Ovary (tissue), 9 donors: ENCODE measurements around the gene ENO1. TPM values are rescaled to one million over a fixed set of nuclear protein-coding genes. Genes with fewer than 3 reads are reported as not detected.

Experiments used
- DNase-seq, 5 donors: peaks; one replicate each; pipeline ENCODE4 v3.0.0-alpha.2; 2019 to 2020
- H3K27ac ChIP-seq, 2 donors: fragments of 200-600 bp; one replicate each; pipeline versions ENCODE4 v1.5.1 to v1.8.0; 2019 to 2022
- H3K27me3 ChIP-seq: fragments of 200-600 bp; one replicate; pipeline ENCODE4 v1.8.0; 2022
- H3K36me3 ChIP-seq: fragments of 200-600 bp; sonication (generic); one replicate; pipeline ENCODE4 v1.5.1; 2019
- H3K4me1 ChIP-seq: one replicate; pipeline ENCODE4 v1.8.1; 2013; ENCODE audit warnings: mild to moderate bottlenecking, moderate library complexity; ENCODE audit not compliant: insufficient read depth
- H3K4me3 ChIP-seq: fragments of 200-600 bp; sonication (generic); one replicate; pipeline ENCODE4 v1.5.1; 2017
- H3K9me3 ChIP-seq, 2 donors: fragments of 200-600 bp in 1 of 2; sonication (generic) in 1 of 2; one replicate each; pipeline versions ENCODE4 v1.5.1 to v1.8.1; 2013 to 2019; ENCODE audit warnings: mild to moderate bottlenecking in 1 of 2, moderate library complexity in 1 of 2
- EP300 ChIP-seq: sonication (generic); formaldehyde crosslinking; IDR thresholded peaks from one replicate; pipeline ENCODE4 v1.6.1; 2017; ENCODE audit warnings: antibody characterized with exemption
- POLR2A ChIP-seq: fragments of 450-650 bp; IDR thresholded peaks from one replicate; pipeline ENCODE4 v1.6.1; 2017; ENCODE audit warnings: antibody characterized with exemption, mild to moderate bottlenecking, moderate library complexity
- WGBS, 3 donors: extraction: QIAGEN DNeasy Blood & Tissue Kit in 1 of 3; methylation state at CpG; one replicate each; pipeline versions ENCODE4 v1.1.5 to v1.1.7; 2013 to 2017; 5-methylcytosine and 5-hydroxymethylcytosine counted together
- intact Hi-C, 4 donors: fragments of 100-400 bp; cut with DNase I; formaldehyde crosslinking; loops; one replicate each; pipeline versions ENCODE4 v1.11.0 to v1.15.1; 2022 to 2023
- polyA plus RNA-seq, 2 donors: library from polyadenylated mRNA; stranded (reverse); fragments of 200-250 nt in 1 of 2; fragments of 350-450 nt in 1 of 2; fragmentation: Illumina TruSeq in 1 of 2; extraction: RNeasy Lipid Tissue Mini Kit (QIAGEN cat#74804) in 1 of 2; gene quantifications; one replicate each; pipeline ENCODE4 v1.2.3, GENCODE V29; 2013 to 2014
- total RNA-seq, 7 donors: library from RNA; depleted of rRNA in 2 of 7; stranded (reverse); fragments of >200 nt in 2 of 7; fragmentation: NEBNext Ultra II Directional in 3 of 7; extraction: Animal tissue kit (Norgen Biotek cat#: 25700) in 3 of 7; gene quantifications; one replicate each; pipeline versions ENCODE4 v1.1.0 to v1.2.4, GENCODE V29; 2016 to 2023
- TF ChIP-seq, protein P1 (sequence below), 3 donors: fragments of 450-650 bp in 2 of 3; fragments of 200-600 bp in 1 of 3; IDR thresholded peaks; one replicate each; pipeline versions ENCODE4 v1.5.1 to v1.8.0; 2016 to 2022; ENCODE audit warnings: antibody characterized with exemption in 3 of 3, mild to moderate bottlenecking in 1 of 3
- donor health status: DM: no; HTN: no; CAD: no; lungs with moderate emphysema.
- donor health status: DM: no; HTN: no; CAD: no.
- donor health status: Bipolar disorder and iron deficiency.
- donor health status: DM: yes; HTN: yes; CAD: no.
- donor health status: DM: no; HTN: no; CAD: no.
- donor health status: DM: yes; HTN: yes; CAD: no.

The ENO1 gene
- total and polyA plus RNA-seq, 9 donors, result 158 to 569 (median 404) TPM

DNA sequence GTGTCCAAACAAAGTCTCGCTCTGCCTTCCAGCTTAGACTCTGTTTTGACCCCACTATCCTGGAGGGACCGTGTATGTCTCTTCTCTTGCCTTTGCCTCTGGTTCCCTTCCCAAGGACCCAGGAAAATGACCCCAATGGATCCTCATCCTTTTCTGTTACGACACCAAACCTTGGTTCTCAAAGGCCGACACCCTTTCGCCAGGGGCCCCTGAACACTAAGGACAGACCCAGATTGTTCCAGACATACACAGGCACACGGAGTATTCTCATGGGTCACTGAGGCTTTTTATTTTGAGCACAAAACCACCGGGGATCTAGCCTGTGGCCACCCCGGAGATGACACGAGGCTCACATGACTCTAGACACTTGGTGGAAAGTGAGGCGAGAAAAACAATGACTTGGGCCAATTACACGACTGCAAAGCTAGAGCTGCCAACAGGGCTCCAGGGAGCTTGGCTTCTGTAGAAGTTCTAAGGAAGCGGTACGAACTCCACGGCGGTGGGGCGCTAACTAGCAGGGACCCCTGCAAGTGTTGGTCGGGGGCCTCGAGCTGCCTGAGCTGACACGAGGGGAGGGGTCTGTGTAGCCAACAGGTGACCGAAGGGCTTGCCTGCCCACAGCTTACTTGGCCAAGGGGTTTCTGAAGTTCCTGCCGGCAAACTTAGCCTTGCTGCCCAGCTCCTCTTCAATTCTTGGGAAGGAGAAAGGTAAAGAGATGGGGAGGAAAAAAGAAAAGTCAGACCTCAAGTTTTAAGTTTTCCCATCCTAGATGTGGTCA is 17.6 kb downstream of the ENO1 start:
- Histone ChIP-seq H3K27me3 (no peaks in the 10 kb centered on the region), H3K27ac (no peak overlapping the region), H3K9me3 (no peaks in the 10 kb centered on the region), H3K4me3 (no peak overlapping the region), H3K4me1 (no peaks in the 10 kb centered on the region), H3K36me3 (no peaks in the 10 kb centered on the region)
- intact Hi-C loops, result loop anchor here in 1 of 4 donors (5.0 kb wide), 1 partner anchor 126 kb away; no protein-coding TSS in a partner anchor
- 80 to 82% (median 81%) methylated on average over 21 of the region's 21 CpGs for WGBS, 3 donors
- TF ChIP-seq EP300 (no peak), POLR2A (no peak)
- TF ChIP-seq, protein P1, sequence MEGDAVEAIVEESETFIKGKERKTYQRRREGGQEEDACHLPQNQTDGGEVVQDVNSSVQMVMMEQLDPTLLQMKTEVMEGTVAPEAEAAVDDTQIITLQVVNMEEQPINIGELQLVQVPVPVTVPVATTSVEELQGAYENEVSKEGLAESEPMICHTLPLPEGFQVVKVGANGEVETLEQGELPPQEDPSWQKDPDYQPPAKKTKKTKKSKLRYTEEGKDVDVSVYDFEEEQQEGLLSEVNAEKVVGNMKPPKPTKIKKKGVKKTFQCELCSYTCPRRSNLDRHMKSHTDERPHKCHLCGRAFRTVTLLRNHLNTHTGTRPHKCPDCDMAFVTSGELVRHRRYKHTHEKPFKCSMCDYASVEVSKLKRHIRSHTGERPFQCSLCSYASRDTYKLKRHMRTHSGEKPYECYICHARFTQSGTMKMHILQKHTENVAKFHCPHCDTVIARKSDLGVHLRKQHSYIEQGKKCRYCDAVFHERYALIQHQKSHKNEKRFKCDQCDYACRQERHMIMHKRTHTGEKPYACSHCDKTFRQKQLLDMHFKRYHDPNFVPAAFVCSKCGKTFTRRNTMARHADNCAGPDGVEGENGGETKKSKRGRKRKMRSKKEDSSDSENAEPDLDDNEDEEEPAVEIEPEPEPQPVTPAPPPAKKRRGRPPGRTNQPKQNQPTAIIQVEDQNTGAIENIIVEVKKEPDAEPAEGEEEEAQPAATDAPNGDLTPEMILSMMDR (IDR thresholded peaks at IDR 0.05), result no peak
- no peak for DNase-seq

DNA sequence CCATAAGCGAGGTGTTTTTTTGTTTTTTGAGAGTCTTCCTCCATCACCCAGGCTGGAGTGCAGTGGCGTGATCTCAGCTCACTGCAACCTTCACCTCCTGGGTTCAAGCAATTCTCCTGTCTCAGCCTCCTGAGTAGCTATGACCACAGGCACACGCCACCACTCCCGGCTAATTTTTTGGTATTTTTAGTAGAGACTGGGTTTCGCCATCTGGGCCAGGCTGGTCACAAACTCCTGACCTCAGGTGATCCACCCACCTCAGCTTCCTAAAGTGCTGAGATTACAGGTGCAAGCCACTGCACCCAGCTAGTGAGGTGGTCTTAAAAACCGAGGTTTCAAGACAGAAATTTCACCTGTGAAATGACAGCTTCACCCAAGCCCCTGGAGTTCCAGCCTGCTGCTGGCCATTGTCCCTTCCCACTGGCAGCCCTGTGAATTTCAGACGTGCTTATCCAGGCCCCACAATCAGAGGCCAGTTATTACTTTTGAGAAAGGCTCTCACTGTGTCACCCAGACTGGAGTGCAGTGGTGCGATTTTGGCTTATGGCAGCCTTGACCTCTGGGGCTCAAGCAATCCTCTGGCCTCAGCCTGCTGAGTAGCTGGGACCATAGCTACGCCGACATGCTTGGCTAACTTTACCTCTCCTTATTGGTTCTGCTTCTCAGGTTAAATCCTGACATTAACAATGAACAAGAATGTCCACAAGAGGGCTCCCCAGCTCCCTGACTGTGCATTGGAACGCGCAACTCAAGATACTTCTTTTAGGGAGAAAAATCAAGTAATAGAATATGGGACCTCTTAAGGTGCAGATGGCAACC is 19.4 kb downstream of the ENO1 start:
- no peaks in the 10 kb centered on the region for H3K27me3 ChIP-seq
- no peaks in the 10 kb centered on the region for H3K4me1 ChIP-seq
- 58 to 67% (median 61%) methylated on average over 12 of the region's 12 CpGs for WGBS, 3 donors
- no peaks in the 10 kb centered on the region for H3K36me3 ChIP-seq
- no peak overlapping the region for H3K27ac ChIP-seq
- peak in 1 of 5 donors; percentile 64 for DNase-seq
- no peak overlapping the region for H3K4me3 ChIP-seq
- no peak for TF ChIP-seq EP300
- TF ChIP-seq POLR2A, result no peak
- TF ChIP-seq, protein P1 (IDR thresholded peaks at IDR 0.05), result peak; percentile 32 to 60 (median 48)
- intact Hi-C loops, result loop anchor here in 1 of 4 donors (2.0 kb wide), 1 partner anchor 130 kb away; no protein-coding TSS in a partner anchor
- no peaks in the 10 kb centered on the region for H3K9me3 ChIP-seq

DNA sequence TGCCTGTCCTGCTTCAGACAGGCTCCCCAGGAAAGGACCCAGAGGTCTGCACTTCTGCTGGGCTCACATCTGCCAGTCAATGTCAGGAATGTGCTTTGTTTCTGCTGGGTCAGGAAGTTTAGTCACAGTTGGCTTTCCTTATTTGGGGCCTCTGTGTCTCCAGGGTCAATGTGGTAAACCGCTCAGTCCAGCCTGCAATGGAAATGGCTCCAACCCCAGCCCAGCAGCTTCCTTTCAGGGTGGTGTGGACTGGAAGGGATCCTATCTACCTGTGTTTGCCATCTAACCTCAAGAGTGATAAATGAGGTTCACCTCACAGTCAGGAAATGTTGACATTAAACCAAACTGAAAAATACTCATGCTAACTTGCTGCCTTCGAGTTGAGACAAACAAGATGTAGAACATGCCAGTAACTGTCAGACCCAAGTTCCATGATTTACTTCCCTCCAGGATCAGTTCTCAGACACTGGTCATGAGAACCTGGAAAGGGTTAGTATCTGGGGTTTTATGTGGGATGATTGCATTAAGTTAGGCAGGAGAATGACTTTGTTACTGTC is 20.3 kb downstream of the ENO1 start:
- intact Hi-C loops, result loop anchor here in 1 of 4 donors (2.0 kb wide), 1 partner anchor 131 kb away; no protein-coding TSS in a partner anchor
- no peaks in the 10 kb centered on the region for H3K36me3 ChIP-seq

More for the DNA sequence above, 20.3 kb downstream of the ENO1 start:
- no peak overlapping the region for H3K27ac ChIP-seq
- TF ChIP-seq EP300 (no peak), POLR2A (no peak)
- TF ChIP-seq, protein P1 (IDR thresholded peaks at IDR 0.05), result no peak
- 28 to 38% (median 36%) methylated on average over 2 of the region's 2 CpGs for WGBS, 3 donors
- H3K4me3 ChIP-seq, result no peak overlapping the region
- DNase-seq, result no peak
- no peaks in the 10 kb centered on the region for H3K9me3 ChIP-seq
- no peaks in the 10 kb centered on the region for H3K27me3 ChIP-seq
- H3K4me1 ChIP-seq, result no peaks in the 10 kb centered on the region
